ENCODE data around the gene LIPH.
"Not testable (repeated sequence)": the region's sequence is repeated elsewhere in the genome, so short reads cannot be mapped to it uniquely, and the experiment has no call there.

LIPH gene

GRCh38 chr3:185488465-185488864 is 63.9 kb downstream of the LIPH start:
- DNase-seq (ENCODE audit: low read depth, low spot score) = no peak

GRCh38 chr3:185486394-185486793 is 66.0 kb downstream of the LIPH start:
- no peak for DNase-seq (ENCODE audit: low read depth, low spot score)

- DNase-seq (ENCODE audit: low read depth, low spot score) = no peak
These were observed 68.1 kb downstream of the LIPH start for GRCh38 chr3:185484296-185484695.

DNA sequence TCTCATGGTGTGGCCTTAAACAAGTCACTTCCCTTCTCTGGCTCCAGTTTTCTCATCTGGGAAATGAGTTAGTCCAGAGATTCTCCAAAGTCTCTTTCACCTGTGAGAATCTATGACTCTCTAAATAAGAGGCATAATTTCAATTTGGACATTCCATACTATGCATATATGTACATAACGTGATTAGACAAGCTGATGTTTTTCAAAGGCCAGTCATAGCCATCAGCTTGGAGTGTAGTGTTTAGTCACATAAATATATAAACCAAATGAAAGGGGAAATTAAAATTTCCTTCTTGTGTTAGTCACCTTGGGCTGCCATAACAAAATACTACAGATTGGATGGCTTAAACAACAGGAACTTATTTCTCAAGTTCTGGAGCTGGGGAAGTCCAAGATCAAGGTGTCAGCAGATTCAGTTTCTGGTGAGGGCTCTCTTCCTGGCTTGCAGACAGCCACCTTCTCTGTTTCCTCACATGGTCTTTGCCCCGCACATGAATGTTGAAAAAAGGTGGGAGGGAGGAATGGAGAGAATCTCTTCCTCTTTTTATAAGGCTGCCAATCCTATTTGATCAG is 72.9 kb downstream of the LIPH start:
- DNase-seq (ENCODE audit: low read depth, low spot score) = no peak

DNA sequence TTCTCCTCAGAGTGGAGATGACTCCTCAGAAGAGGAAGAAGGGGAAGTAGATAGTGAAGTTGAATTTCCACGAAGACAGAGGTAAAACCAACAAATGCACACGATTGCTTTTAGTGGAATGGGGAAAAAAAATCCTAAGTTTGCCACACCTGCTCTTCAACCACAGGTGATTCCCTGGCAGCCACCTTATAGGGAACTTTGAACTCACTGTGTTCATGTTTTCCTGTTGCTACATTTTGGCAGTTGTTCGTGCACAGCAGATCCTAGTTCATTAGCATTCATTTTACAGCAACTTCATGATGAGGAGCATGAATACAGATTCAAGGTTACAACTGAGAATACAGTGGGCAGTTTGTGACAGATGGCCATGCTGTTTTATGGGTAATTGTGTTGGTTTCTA is 75.1 kb downstream of the LIPH start:
- no peak for DNase-seq (ENCODE audit: low read depth, low spot score)

DNA sequence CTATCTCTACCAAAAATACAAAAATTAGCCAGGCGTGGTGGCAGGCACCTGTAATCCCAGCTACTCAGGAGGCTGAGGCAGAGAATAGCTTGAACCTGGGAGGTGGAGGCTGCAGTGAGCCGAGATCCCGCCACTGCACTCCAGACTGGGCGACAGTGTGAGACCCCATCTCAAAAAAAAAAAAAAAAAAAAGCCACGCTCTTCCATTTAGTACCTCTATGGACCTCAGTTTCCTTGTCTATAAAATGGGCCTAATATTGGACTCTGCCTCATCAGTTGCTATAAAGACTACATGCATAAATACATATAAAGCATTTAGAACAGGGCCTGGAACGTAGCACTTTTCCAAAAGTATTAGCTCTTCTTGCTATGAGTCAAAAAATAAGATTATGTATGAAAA is 77.5 kb downstream of the LIPH start:
- not testable (repeated sequence) for DNase-seq (ENCODE audit: low read depth, low spot score)

DNA sequence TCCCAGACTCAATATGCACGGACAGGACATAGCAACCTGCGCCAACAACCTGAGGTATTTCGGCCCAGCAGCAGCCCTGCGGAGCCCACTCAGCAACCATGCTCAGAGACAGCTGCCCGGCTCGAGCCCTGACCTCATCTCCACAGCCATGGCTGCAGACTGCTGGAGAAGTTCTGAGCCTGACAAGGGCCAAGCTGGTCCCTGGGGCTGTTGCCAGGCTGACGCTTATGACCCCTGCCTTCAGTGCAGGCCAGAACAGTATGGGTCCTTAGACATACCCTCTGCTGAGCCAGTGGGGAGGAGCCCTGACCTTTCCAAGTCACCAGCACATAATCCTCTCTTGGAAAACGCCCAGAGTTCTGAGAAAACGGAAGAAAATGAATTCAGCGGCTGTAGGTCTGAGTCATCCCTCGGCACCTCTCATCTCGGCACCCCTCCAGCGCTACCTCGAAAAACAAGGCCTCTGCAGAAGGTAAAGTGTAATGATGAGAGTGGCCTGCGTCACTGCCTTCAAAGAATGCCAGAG is 79.0 kb downstream of the LIPH start:
- no peak for DNase-seq (ENCODE audit: low read depth, low spot score)

DNA sequence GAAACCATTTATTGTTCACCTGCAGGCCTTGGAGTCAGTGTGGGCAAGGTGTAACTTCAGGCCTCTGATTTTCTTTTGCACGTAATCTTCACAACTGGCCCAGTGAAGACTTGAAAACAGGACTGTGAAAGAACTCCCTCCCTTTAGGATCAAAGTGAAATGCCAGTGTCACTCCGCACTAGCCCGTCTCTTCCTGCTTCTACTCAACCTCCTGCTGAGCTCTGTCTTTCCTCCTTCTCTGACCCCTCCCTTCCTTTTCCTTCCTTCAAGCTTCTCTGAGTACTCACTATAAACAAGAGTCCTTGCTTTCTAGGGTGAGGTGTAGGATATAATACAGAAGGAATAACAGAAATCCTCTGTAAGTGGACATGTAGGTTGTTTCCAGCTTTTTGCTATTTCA is 82.1 kb downstream of the LIPH start:
- DNase-seq (ENCODE audit: low read depth, low spot score) = no peak

DNA sequence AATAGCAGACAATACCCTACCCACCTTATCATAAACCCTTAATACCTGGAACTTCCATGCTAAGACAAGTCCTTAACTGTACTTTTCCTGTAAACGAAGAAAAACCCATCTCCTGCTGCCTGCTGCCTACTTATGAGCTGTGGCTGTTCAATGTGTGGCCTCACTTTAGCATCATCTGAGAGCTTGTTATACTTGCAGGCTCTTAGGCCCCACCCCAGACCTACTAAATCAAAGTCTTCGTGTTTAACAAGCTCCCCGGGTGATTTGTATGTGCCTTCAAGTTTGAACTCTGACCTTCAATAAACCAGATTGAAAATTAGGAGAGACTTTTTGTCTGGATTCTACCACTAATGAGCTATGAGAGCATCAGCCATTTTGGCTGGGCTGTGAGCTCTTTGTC is 82.8 kb downstream of the LIPH start:
- DNase-seq (ENCODE audit: low read depth, low spot score) = no peak

DNA sequence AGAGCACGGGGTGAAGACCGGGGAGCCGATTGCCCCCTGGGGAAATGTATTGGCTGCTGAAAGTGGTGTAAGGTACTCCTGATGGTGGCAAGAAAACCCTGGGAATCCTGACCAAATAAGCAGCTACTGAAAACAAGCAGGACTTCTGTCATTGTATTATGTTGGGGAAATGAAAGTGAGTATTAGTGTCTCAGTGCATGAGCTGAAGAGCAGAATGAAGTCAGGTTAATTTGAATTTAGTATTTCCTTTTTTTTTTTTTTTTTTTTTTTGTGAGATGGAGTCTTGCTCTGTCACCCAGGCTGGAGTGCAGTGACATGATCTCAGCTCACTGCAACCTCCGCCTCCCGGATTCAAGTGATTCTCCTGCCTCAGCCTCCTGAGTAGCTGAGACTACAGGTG is 86.3 kb downstream of the LIPH start:
- not testable (repeated sequence) for DNase-seq (ENCODE audit: low read depth, low spot score)

- DNase-seq (ENCODE audit: low read depth, low spot score) = no peak
These were observed 86.9 kb downstream of the LIPH start for GRCh38 chr3:185465471-185465870.

DNA sequence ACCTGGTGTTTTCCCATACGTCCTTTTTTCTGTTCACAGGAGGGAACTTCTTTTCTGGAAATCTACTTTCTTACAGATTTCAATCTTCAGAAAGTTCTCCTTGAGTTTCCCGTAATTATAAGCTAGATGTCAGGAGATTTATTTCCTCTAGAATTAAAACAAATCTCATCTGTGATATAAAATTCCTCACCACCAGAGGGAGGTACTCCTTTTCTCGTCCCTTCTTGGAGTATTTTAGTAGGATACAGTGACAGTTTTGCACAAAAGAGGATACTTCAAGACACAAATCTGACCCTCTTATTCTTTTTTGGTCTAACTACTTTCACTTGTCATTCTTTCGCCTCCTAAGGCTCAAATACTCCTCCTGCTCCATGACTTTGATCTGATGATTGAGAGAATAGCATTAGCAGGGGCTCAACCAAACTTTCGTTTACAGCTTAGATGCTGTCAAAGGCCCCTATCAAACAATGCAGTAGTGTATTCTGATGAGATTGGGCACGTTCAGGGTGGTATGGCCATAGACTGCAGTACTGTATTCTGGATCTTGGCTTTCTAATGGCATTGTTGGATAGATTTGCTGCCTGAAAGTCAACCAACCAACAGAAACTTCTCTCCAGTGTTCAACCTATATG is 91.6 kb downstream of the LIPH start:
- DNase-seq (ENCODE audit: low read depth, low spot score) = no peak

- DNase-seq (ENCODE audit: low read depth, low spot score) = no peak
These were observed 92.1 kb downstream of the LIPH start for GRCh38 chr3:185460309-185460708.

DNA sequence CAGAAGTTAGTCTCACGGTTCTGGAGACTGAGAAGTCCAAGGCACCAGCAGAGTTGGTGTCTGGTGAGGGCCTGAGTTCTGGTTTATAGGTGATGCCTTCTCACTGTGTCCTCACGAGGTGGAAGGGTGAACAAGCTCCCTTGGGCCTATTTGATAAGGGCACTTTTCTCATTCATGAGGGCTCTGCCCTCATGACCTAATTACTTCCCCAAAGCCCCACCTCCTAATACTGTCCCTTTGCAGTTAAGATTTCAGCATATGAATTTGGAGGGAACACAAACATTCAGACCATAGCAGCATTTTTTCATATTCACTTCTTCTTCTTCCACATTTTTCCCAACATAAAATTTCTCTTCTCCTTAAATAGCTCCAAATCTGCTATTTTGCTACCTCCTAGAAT is 95.0 kb downstream of the LIPH start:
- no peak for DNase-seq (ENCODE audit: low read depth, low spot score)
